Upper lobe of left lung (tissue), 4 donors: ENCODE results near the gene CACNA2D1.

Experiments used
- EP300 ChIP-seq, 4 donors: sonication (generic); formaldehyde crosslinking; IDR thresholded peaks; one replicate each; pipeline ENCODE4 v1.5.1; 2017; ENCODE audit warnings: antibody characterized with exemption in 4 of 4, control low read depth in 2 of 4
- POLR2A ChIP-seq, 4 donors: fragments of 450-650 bp; IDR thresholded peaks; one replicate each; pipeline ENCODE4 v1.5.1; 2016 to 2017; ENCODE audit warnings: antibody characterized with exemption in 4 of 4, mild to moderate bottlenecking in 2 of 4
- TF ChIP-seq, protein P1 (sequence below), 6 experiments: fragments of 450-650 bp in 4 of 6; fragments of 200-600 bp in 2 of 6; sonication (generic) in 2 of 6; IDR thresholded peaks; one replicate each; pipeline ENCODE4 v1.5.1; 2016 to 2019; ENCODE audit warnings: antibody characterized with exemption in 6 of 6

DNA sequence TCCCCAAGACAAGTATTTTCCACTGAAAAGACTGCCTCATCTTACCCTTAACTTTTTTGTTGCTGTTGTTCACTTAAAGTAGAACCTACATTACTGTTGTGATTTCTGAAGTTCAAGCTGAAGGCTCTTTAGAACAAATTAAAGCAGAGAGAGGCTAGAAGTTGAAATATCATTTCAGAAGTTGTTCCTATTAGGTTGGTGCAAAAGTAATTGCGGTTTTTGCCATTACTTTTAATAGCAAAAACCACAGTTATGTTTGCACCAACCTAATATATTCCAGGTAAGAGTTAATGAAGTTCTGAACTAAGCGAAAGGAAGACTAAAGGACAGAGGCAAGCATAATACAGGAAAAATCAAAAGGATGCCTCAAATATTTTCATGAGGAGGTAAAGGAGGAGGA lies 153.7 kb downstream of the CACNA2D1 start:
- TF ChIP-seq, protein P1, sequence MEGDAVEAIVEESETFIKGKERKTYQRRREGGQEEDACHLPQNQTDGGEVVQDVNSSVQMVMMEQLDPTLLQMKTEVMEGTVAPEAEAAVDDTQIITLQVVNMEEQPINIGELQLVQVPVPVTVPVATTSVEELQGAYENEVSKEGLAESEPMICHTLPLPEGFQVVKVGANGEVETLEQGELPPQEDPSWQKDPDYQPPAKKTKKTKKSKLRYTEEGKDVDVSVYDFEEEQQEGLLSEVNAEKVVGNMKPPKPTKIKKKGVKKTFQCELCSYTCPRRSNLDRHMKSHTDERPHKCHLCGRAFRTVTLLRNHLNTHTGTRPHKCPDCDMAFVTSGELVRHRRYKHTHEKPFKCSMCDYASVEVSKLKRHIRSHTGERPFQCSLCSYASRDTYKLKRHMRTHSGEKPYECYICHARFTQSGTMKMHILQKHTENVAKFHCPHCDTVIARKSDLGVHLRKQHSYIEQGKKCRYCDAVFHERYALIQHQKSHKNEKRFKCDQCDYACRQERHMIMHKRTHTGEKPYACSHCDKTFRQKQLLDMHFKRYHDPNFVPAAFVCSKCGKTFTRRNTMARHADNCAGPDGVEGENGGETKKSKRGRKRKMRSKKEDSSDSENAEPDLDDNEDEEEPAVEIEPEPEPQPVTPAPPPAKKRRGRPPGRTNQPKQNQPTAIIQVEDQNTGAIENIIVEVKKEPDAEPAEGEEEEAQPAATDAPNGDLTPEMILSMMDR (IDR thresholded peaks at IDR 0.05), result no peak
- no peak for TF ChIP-seq EP300 (IDR thresholded peaks at IDR 0.05)
- TF ChIP-seq POLR2A (IDR thresholded peaks at IDR 0.05), result no peak
